ENCODE results near the gene ARHGEF17. TPM values are rescaled to one million over a fixed set of nuclear protein-coding genes. Genes with fewer than 3 reads are reported as not detected.

Gene ARHGEF17
- total RNA-seq, 4 donors from 2014 or later, result 54.0 to 125 (median 61.4) TPM

- TF ChIP-seq CTCF (IDR thresholded peaks at IDR 0.05) (no peak), POLR2A (IDR thresholded peaks at IDR 0.05) (no peak)
- Histone ChIP-seq H3K27ac (no peak overlapping the region), H3K4me3 (replicated peaks in 1 of 3) (no peak overlapping the region), H3K27me3 (no peaks in the 10 kb centered on the region), H3K4me1 (peaks cover 0 to 26% of the 10 kb centered on the region in 2 donors), H3K36me3 (no peaks in the 10 kb centered on the region), H3K9me3 (no peaks in the 10 kb centered on the region)
- intact Hi-C loops (cut with DNase I), result loop anchor here (5.0 kb wide), 1 partner anchor 460 kb away; no protein-coding TSS in a partner anchor
- no peak for DNase-seq
- WGBS, 2 donors, result 85 to 90% methylated on average over 12 of the region's 12 CpGs
Observed at GRCh38 chr11:73291781-73292524, 16.1 kb upstream of the ARHGEF17 start.

GRCh38 chr11:73292525-73292894 is 15.6 kb upstream of the ARHGEF17 start:
- DNase-seq, result no peak
- Histone ChIP-seq H3K4me1 (peaks cover 0 to 25% of the 10 kb centered on the region in 2 donors), H3K9me3 (no peaks in the 10 kb centered on the region), H3K27me3 (no peaks in the 10 kb centered on the region), H3K4me3 (replicated peaks in 1 of 3) (no peak overlapping the region), H3K36me3 (no peaks in the 10 kb centered on the region), H3K27ac (no peak overlapping the region)
- 47 to 64% methylated on average over 5 of the region's 5 CpGs for WGBS, 2 donors
- intact Hi-C loops (cut with DNase I), result loop anchor here (5.0 kb wide), 1 partner anchor 460 kb away; no protein-coding TSS in a partner anchor
- TF ChIP-seq CTCF (IDR thresholded peaks at IDR 0.05) (no peak), POLR2A (IDR thresholded peaks at IDR 0.05) (no peak)

GRCh38 chr11:73293356-73293936 is 14.6 kb upstream of the ARHGEF17 start:
- WGBS, 2 donors, result 89 to 100% methylated on average over 1 to 4 of the region's 4 CpGs
- TF ChIP-seq POLR2A (IDR thresholded peaks at IDR 0.05), result no peak
- TF ChIP-seq CTCF (IDR thresholded peaks at IDR 0.05), result no peak

GRCh38 chr11:73294604-73295003 is 13.5 kb upstream of the ARHGEF17 start:
- TF ChIP-seq POLR2A (IDR thresholded peaks at IDR 0.05) (no peak), CTCF (IDR thresholded peaks at IDR 0.05) (no peak)
- intact Hi-C loops (cut with DNase I), result loop anchor here (5.0 kb wide), 2 partner anchors 98 to 462 kb away; no protein-coding TSS in a partner anchor
- no peak overlapping the region for H3K27ac ChIP-seq
- no peak overlapping the region for H3K4me3 ChIP-seq (replicated peaks in 1 of 3)
- peaks cover 0 to 4% of the 10 kb centered on the region in 2 donors for H3K4me1 ChIP-seq
- DNase-seq, result no peak
- H3K36me3 ChIP-seq, result no peaks in the 10 kb centered on the region
- H3K9me3 ChIP-seq, result no peaks in the 10 kb centered on the region
- no peaks in the 10 kb centered on the region for H3K27me3 ChIP-seq

More at GRCh38 chr11:73293356-73293936, 14.6 kb upstream of the ARHGEF17 start:
- intact Hi-C loops (cut with DNase I), result loop anchor here (5.0 kb wide), 1 partner anchor 461 kb away; no protein-coding TSS in a partner anchor
- Histone ChIP-seq H3K4me1 (peaks cover 0 to 15% of the 10 kb centered on the region in 2 donors), H3K36me3 (no peaks in the 10 kb centered on the region), H3K27ac (no peak overlapping the region), H3K27me3 (no peaks in the 10 kb centered on the region), H3K4me3 (replicated peaks in 1 of 3) (no peak overlapping the region), H3K9me3 (no peaks in the 10 kb centered on the region)
- no peak for DNase-seq

Measured in thyroid gland (tissue), 4 donors.